ENCODE measurements around the gene OPCML.

OPCML gene

GRCh38 chr11:132504501-132505041 lies 1027.7 kb downstream of the OPCML start:
- DNase-seq = no peak

GRCh38 chr11:132501356-132501755 lies 1030.9 kb downstream of the OPCML start:
- DNase-seq = no peak

- DNase-seq = no peak
Observed at GRCh38 chr11:132499661-132500060, 1032.6 kb downstream of the OPCML start.

- DNase-seq = no peak
Observed at GRCh38 chr11:132496341-132496740, 1036.0 kb downstream of the OPCML start.

GRCh38 chr11:132493801-132494200 lies 1038.5 kb downstream of the OPCML start:
- no peak for DNase-seq

- no peak for DNase-seq
Observed at GRCh38 chr11:132490978-132491377, 1041.3 kb downstream of the OPCML start.

- no peak for DNase-seq
Observed at GRCh38 chr11:132486060-132486459, 1046.2 kb downstream of the OPCML start.

GRCh38 chr11:132475026-132475425 lies 1057.3 kb downstream of the OPCML start:
- no peak for DNase-seq

GRCh38 chr11:132472411-132473172 lies 1059.7 kb downstream of the OPCML start:
- no peak for DNase-seq

GRCh38 chr11:132471466-132471865 lies 1060.8 kb downstream of the OPCML start:
- DNase-seq = no peak

GRCh38 chr11:132466983-132467382 lies 1065.3 kb downstream of the OPCML start:
- no peak for DNase-seq

- DNase-seq = no peak
Observed at GRCh38 chr11:132464939-132465338, 1067.4 kb downstream of the OPCML start.

- DNase-seq = no peak
Observed at GRCh38 chr11:132464003-132464342, 1068.3 kb downstream of the OPCML start.

GRCh38 chr11:132463295-132464002 lies 1068.9 kb downstream of the OPCML start:
- DNase-seq = no peak

- no peak for DNase-seq
Observed at GRCh38 chr11:132459736-132460135, 1072.6 kb downstream of the OPCML start.

- DNase-seq = no peak
Observed at GRCh38 chr11:132457445-132457844, 1074.9 kb downstream of the OPCML start.

GRCh38 chr11:132456751-132457328 lies 1075.5 kb downstream of the OPCML start:
- no peak for DNase-seq

GRCh38 chr11:132455044-132455443 lies 1077.3 kb downstream of the OPCML start:
- no peak for DNase-seq

GRCh38 chr11:132453406-132453805 lies 1078.9 kb downstream of the OPCML start:
- DNase-seq = no peak

- no peak for DNase-seq
Observed at GRCh38 chr11:132452616-132453015, 1079.7 kb downstream of the OPCML start.

- DNase-seq = no peak
Observed at GRCh38 chr11:132451942-132452601, 1080.2 kb downstream of the OPCML start.

GRCh38 chr11:132450631-132451030 lies 1081.7 kb downstream of the OPCML start:
- no peak for DNase-seq

GRCh38 chr11:132448334-132448995 lies 1083.8 kb downstream of the OPCML start:
- DNase-seq = no peak
